MV-4-11 (cell line): ENCODE results near the gene PHACTR1.
"Not testable (repeated sequence)": the region's sequence is repeated elsewhere in the genome, so short reads cannot be mapped to it uniquely, and the experiment has no call there.

ENCODE experiments used
- DNase-seq: peaks from one replicate; lab custom pipeline; 2025; lab: John Stamatoyannopoulos, UW

Gene PHACTR1

DNA sequence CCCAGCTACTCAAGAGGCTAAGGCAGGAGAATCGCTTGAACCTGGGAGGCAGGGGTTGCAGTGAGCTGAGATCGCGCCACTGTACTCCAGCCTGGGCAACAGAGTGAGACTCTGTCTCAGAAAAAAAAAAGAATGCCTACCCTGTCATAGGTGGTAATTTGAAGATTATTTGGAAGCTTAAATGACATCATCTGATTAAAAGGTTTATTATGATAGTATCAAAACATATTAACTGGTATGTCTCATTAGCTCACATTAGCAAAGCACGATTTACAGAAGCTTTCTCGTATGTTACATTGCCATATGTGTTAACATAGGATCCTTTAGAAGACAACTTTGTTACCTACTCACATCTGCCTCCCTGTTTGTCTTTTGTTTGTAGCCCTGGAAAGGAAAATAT lies 443.3 kb downstream of the PHACTR1 start:
- DNase-seq = not testable (repeated sequence)

GRCh38 chr6:13163161-13163944 lies 446.8 kb downstream of the PHACTR1 start:
- DNase-seq = peak; percentile 78

DNA sequence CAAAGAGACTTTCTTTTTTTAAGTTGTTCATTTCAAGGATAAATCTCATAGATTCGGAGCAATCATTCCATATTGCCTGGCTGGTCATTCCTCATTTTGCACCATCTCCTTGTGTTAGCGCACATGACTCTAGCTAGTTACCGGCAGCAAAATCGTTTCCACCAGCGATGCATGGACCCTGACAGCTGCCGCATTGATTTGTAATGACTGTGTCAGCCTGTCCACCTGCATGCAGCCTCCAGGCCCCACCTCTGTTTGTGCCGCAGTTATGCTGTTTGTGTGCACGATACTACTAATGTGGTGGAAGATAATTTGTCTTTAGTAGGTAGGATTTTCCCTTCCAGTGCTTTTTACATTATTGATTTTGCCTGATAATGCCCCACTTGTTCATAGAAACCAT lies 447.7 kb downstream of the PHACTR1 start:
- no peak for DNase-seq

DNA sequence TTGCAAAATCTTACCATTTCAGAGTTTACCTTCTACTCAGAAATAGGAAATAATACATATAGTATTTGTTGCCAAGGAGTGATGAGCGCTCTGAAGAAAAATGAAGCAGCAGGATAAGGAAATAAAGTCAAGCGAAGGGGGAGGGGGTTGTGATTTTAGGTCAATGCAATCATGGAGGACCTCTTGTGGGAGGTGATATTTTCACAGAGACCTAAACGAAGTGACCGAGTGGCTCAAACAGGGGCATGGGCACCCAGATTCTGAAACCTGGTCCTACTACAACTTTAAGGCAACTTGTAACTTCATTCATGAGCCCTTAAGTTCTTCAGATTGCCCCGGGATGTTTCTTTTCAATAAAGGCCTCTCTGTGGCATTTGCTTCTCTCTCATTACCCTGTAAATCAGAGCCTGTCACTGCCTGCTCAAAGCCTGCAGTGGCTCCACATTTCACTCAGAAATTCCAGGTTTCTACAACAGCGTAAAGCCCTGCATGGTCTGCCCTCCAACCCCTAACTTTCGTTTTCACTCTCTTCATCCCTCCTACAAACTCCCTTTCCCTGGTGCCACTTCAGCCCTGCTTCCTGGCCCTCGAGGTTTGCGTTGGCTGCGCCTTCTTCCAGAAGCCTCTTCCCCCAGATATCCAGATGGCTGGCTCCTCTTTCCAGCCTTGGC lies 449.1 kb downstream of the PHACTR1 start:
- no peak for DNase-seq

DNA sequence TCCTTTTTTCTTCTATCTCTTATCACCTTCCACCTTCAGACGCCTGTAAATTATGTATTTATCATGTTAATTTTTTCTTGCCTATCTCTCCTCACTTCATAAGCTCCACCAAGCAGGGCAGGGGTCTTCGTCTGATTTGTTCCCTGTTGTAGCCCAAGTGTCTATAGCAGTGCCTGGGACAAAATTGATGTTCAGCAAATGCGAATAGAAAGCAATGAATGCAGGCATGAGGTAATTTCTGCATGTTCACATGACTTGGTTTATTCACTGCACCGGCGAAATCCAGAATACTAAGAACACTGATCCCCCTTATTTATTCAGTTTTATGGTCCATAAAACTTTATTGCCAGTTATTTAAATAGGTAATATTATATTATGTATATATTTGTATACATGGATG lies 449.7 kb downstream of the PHACTR1 start:
- DNase-seq = no peak

- no peak for DNase-seq
Observed at GRCh38 chr6:13166916-13167315, 450.3 kb downstream of the PHACTR1 start.

- no peak for DNase-seq
Observed at GRCh38 chr6:13172291-13172690, 455.7 kb downstream of the PHACTR1 start.

- DNase-seq = no peak
Observed at GRCh38 chr6:13175087-13175486, 458.5 kb downstream of the PHACTR1 start.

DNA sequence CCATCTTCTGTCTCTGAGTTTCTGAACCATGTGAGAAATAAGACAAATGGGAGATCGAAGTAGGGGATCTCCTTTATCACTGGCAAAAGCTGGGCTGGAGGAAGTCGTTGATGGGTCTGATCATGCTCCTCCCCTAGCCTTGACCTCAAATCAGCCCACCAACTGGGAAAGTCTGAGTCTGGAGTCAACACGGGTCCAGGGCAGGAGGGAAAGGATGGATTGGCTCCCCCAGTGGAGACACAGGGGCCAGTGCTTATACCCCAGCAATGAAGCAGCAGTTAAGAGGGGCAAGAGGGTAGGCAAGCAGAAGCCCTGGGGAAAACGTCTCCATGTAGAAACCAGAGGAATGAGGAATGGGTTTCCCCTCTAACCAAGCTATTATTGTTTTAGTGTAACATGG lies 459.2 kb downstream of the PHACTR1 start:
- no peak for DNase-seq

- no peak for DNase-seq
Observed at GRCh38 chr6:13177664-13178063, 461.1 kb downstream of the PHACTR1 start.

GRCh38 chr6:13178107-13178506 lies 461.5 kb downstream of the PHACTR1 start:
- DNase-seq = peak; percentile 33

GRCh38 chr6:13180538-13180937 lies 464.0 kb downstream of the PHACTR1 start:
- DNase-seq = no peak

DNA sequence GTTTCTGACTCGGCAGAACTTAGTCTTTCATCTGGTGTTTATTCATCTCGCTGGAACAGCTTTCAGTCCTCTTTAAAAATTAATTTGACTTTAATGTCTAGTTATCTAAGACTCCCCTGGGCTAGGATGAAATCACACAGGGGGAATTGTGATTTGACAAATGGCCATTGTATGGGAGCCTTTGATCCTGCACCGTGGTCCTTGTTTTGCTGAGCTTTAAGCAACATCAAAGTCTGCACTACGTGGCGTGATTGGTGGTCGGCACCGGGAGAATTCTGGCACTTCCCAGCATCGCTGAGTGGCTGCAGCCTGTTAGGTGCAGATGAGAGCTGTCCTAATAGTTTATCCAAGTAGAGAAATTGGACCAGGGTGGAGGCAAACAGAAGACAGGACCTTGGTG lies 464.8 kb downstream of the PHACTR1 start:
- DNase-seq = no peak

- no peak for DNase-seq
Observed at GRCh38 chr6:13183415-13184088, 467.0 kb downstream of the PHACTR1 start.

GRCh38 chr6:13184089-13184468 lies 467.5 kb downstream of the PHACTR1 start:
- no peak for DNase-seq

- DNase-seq = no peak
Observed at GRCh38 chr6:13184547-13184946, 468.0 kb downstream of the PHACTR1 start.

- DNase-seq = no peak
Observed at GRCh38 chr6:13186861-13187260, 470.3 kb downstream of the PHACTR1 start.

GRCh38 chr6:13187692-13188091 lies 471.1 kb downstream of the PHACTR1 start:
- DNase-seq = no peak

DNA sequence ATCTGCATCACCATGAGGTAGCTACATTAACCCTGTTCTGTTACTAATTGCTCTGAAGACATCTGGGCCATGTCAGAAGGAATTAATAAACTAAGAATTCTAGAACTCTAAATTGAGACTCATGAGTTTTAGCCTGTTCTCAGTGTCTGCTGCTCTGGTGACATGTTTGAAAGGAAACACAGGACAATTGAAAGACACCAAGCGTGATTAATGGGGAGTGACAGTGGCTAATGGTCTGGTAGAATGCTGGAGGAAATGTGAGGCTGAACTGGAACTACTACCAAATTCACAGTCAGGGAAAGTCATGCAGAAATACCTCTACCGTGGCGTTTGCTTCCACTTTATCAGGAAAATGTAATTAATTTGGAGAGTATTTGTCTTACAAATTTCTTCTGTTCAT lies 471.7 kb downstream of the PHACTR1 start:
- DNase-seq = no peak

GRCh38 chr6:13189710-13190109 lies 473.1 kb downstream of the PHACTR1 start:
- no peak for DNase-seq

- no peak for DNase-seq
Observed at GRCh38 chr6:13190376-13190775, 473.8 kb downstream of the PHACTR1 start.

DNA sequence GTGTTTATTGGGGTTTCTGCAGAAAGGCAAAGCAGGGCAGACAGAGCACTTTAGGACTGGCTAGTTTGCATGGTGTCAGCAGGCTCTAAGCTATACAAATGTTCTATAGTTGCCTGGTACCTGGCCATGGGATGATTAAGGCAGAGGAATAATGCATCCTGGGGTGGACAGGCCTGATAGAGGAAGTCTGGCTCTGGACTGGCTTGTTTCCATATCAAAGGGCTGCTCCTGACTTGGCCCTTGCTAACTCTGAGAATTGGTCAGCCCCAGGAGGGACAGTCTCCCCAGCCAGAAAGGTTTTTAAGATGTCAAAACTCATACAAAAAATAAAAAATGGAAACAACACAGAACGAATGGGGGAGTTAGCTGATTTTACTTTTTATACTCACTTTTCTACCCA lies 474.9 kb downstream of the PHACTR1 start:
- DNase-seq = no peak

- DNase-seq = peak; percentile 65
Observed at GRCh38 chr6:13194852-13195251, 478.3 kb downstream of the PHACTR1 start.
